Fibroblast of mammary gland (primary cell): ENCODE measurements around the gene ZHX3.

Experiments
- DNase-seq: peaks from one replicate; pipeline ENCODE4 v3.0.0-alpha.2; 2010; ENCODE audit warnings: low read depth
- H3K4me3 ChIP-seq: 2 replicates; pipeline ENCODE4 v1.5.1; 2011; ENCODE audit warnings: low read depth, mild to moderate bottlenecking, low read length, moderate library complexity; ENCODE audit not compliant: control insufficient read depth
- CTCF ChIP-seq: conservative IDR thresholded peaks from 2 replicates; pipeline ENCODE4 v1.5.1; 2011; ENCODE audit warnings: low read depth, low read length, inconsistent platforms; ENCODE audit not compliant: control insufficient read depth, insufficient read depth

ZHX3 gene

GRCh38 chr20:41255655-41256054 is 61.9 kb downstream of the ZHX3 start:
- DNase-seq: no peak
- no peak for TF ChIP-seq CTCF
- no peak overlapping the region for H3K4me3 ChIP-seq

- DNase-seq: peak; percentile 95
- no peak overlapping the region for H3K4me3 ChIP-seq
- peak; percentile 36 for TF ChIP-seq CTCF
Observed at GRCh38 chr20:41249411-41250281, 67.9 kb downstream of the ZHX3 start.

- TF ChIP-seq CTCF: no peak
- peak; percentile 97 for DNase-seq
- H3K4me3 ChIP-seq: no peak overlapping the region
Observed at GRCh38 chr20:41248368-41249024, 69.0 kb downstream of the ZHX3 start.

- no peak overlapping the region for H3K4me3 ChIP-seq
- no peak for DNase-seq
- TF ChIP-seq CTCF: no peak
Observed at GRCh38 chr20:41247523-41248367, 69.8 kb downstream of the ZHX3 start.

- no peak overlapping the region for H3K4me3 ChIP-seq
- TF ChIP-seq CTCF: peak; percentile 6
- DNase-seq: peak; percentile 52
Observed at GRCh38 chr20:41245086-41245707, 72.3 kb downstream of the ZHX3 start.

GRCh38 chr20:41242807-41243206 is 74.7 kb downstream of the ZHX3 start:
- no peak for DNase-seq
- no peak overlapping the region for H3K4me3 ChIP-seq
- TF ChIP-seq CTCF: no peak
